ENCODE measurements around the gene STON2.

Gene STON2

GRCh38 chr14:81301371-81301770 lies 98.8 kb downstream of the STON2 start:
- no peak for DNase-seq

- DNase-seq = no peak
Measured at GRCh38 chr14:81298911-81299310, 101.2 kb downstream of the STON2 start.

GRCh38 chr14:81298122-81298521 lies 102.0 kb downstream of the STON2 start:
- no peak for DNase-seq

GRCh38 chr14:81295958-81296923 lies 103.9 kb downstream of the STON2 start:
- DNase-seq = no peak

- no peak for DNase-seq
Measured at GRCh38 chr14:81289516-81289915, 110.6 kb downstream of the STON2 start.

- no peak for DNase-seq
Measured at GRCh38 chr14:81286574-81287370, 113.4 kb downstream of the STON2 start.

- DNase-seq = no peak
Measured at GRCh38 chr14:81285245-81285644, 114.9 kb downstream of the STON2 start.

GRCh38 chr14:81281332-81281731 lies 118.8 kb downstream of the STON2 start:
- no peak for DNase-seq

GRCh38 chr14:81280136-81280791 lies 119.9 kb downstream of the STON2 start:
- no peak for DNase-seq

- DNase-seq = no peak
Measured at GRCh38 chr14:81277096-81277495, 123.0 kb downstream of the STON2 start.

- no peak for DNase-seq
Measured at GRCh38 chr14:81276073-81277069, 123.8 kb downstream of the STON2 start.

- DNase-seq = no peak
Measured at GRCh38 chr14:81275305-81276072, 124.6 kb downstream of the STON2 start.

GRCh38 chr14:81273961-81274575 lies 126.1 kb downstream of the STON2 start:
- DNase-seq = no peak

GRCh38 chr14:81273521-81273920 lies 126.6 kb downstream of the STON2 start:
- no peak for DNase-seq

GRCh38 chr14:81272317-81272716 lies 127.8 kb downstream of the STON2 start:
- DNase-seq = no peak

GRCh38 chr14:81269979-81270375 lies 130.1 kb downstream of the STON2 start:
- no peak for DNase-seq

- no peak for DNase-seq
Measured at GRCh38 chr14:81269100-81269978, 130.8 kb downstream of the STON2 start.

GRCh38 chr14:81268016-81268416 lies 132.1 kb downstream of the STON2 start:
- DNase-seq = no peak

- DNase-seq = no peak
Measured at GRCh38 chr14:81265636-81266169, 134.4 kb downstream of the STON2 start.

Data from cerebellar nuclear complex (tissue), 1 donor.